ENCODE data around the gene WDR93.

Gene WDR93

GRCh38 chr15:89669309-89669865, 21.2 kb upstream of the WDR93 start:
- H3K56ac ChIP-seq (ENCODE audit: low read length): no peak overlapping the region
- H3K79me2 ChIP-seq (ENCODE audit: control insufficient read depth, insufficient read depth, low read length): no peaks in the 10 kb centered on the region
- no peak overlapping the region for H2AK5ac ChIP-seq (ENCODE audit: low read length)
- no peak overlapping the region for H4K8ac ChIP-seq (ENCODE audit: low read depth, low read length)
- no peak overlapping the region for H3K4me2 ChIP-seq (ENCODE audit: low read length)
- no peak for DNase-seq
- H3K9ac ChIP-seq (ENCODE audit: low read length): no peak overlapping the region
- H3K27ac ChIP-seq (ENCODE audit: low read depth, low read length): no peak overlapping the region
- no peak overlapping the region for H3K18ac ChIP-seq (ENCODE audit: low read length)
- H2BK15ac ChIP-seq (replicated peaks; ENCODE audit: low read depth): no peak overlapping the region
- WGBS (ENCODE audit: extremely low coverage, insufficient coverage, low lambda C conversion rate): no CpG with 5 or more reads among the region's 9 CpGs
- H3K36me3 ChIP-seq (ENCODE audit: control insufficient read depth, insufficient read depth, low read length): no peaks in the 10 kb centered on the region
- no peak overlapping the region for H2BK5ac ChIP-seq (ENCODE audit: low read length)
- no peak overlapping the region for H3K4me3 ChIP-seq (ENCODE audit: low read length)
- H4K5ac ChIP-seq (ENCODE audit: low read length): no peak overlapping the region
- H3K79me1 ChIP-seq (ENCODE audit: low read length): no peaks in the 10 kb centered on the region
- no peak overlapping the region for H3K23ac ChIP-seq (ENCODE audit: low read length)
- H2BK120ac ChIP-seq (ENCODE audit: low read depth, low read length): no peak overlapping the region
- H3K27me3 ChIP-seq (ENCODE audit: insufficient read depth, low read length, poor library complexity): peaks cover 2% of the 10 kb centered on the region
- H3K4ac ChIP-seq (ENCODE audit: low read depth, low read length): no peak overlapping the region
- H3K4me1 ChIP-seq (ENCODE audit: control insufficient read depth, low read depth, low read length): peaks cover 3% of the 10 kb centered on the region

GRCh38 chr15:89669941-89670340, 20.7 kb upstream of the WDR93 start:
- H2BK5ac ChIP-seq (ENCODE audit: low read length): no peak overlapping the region
- H4K5ac ChIP-seq (ENCODE audit: low read length): no peak overlapping the region
- no peak overlapping the region for H3K9ac ChIP-seq (ENCODE audit: low read length)
- no peak for DNase-seq
- H4K8ac ChIP-seq (ENCODE audit: low read depth, low read length): no peak overlapping the region
- no peak overlapping the region for H3K56ac ChIP-seq (ENCODE audit: low read length)
- H2BK15ac ChIP-seq (replicated peaks; ENCODE audit: low read depth): no peak overlapping the region
- H3K79me1 ChIP-seq (ENCODE audit: low read length): no peaks in the 10 kb centered on the region
- H3K4ac ChIP-seq (ENCODE audit: low read depth, low read length): no peak overlapping the region
- no peak overlapping the region for H3K23ac ChIP-seq (ENCODE audit: low read length)
- H3K4me2 ChIP-seq (ENCODE audit: low read length): no peak overlapping the region
- H2BK120ac ChIP-seq (ENCODE audit: low read depth, low read length): no peak overlapping the region
- no CpG with 5 or more reads among the region's 15 CpGs for WGBS (ENCODE audit: extremely low coverage, insufficient coverage, low lambda C conversion rate)
- H3K79me2 ChIP-seq (ENCODE audit: control insufficient read depth, insufficient read depth, low read length): no peaks in the 10 kb centered on the region
- H3K27ac ChIP-seq (ENCODE audit: low read depth, low read length): no peak overlapping the region
- H3K4me1 ChIP-seq (ENCODE audit: control insufficient read depth, low read depth, low read length): peaks cover 3% of the 10 kb centered on the region
- H3K18ac ChIP-seq (ENCODE audit: low read length): no peak overlapping the region
- no peak overlapping the region for H3K4me3 ChIP-seq (ENCODE audit: low read length)
- H3K27me3 ChIP-seq (ENCODE audit: insufficient read depth, low read length, poor library complexity): peaks cover under 1% of the 10 kb centered on the region
- H3K36me3 ChIP-seq (ENCODE audit: control insufficient read depth, insufficient read depth, low read length): no peaks in the 10 kb centered on the region
- H2AK5ac ChIP-seq (ENCODE audit: low read length): no peak overlapping the region

GRCh38 chr15:89670971-89671560, 19.5 kb upstream of the WDR93 start:
- H3K9ac ChIP-seq (ENCODE audit: low read length): no peak overlapping the region
- no peaks in the 10 kb centered on the region for H3K36me3 ChIP-seq (ENCODE audit: control insufficient read depth, insufficient read depth, low read length)
- no peak overlapping the region for H3K56ac ChIP-seq (ENCODE audit: low read length)
- no peak overlapping the region for H2BK120ac ChIP-seq (ENCODE audit: low read depth, low read length)
- no peak overlapping the region for H3K23ac ChIP-seq (ENCODE audit: low read length)
- H3K4me1 ChIP-seq (ENCODE audit: control insufficient read depth, low read depth, low read length): peaks cover 1% of the 10 kb centered on the region
- no peak overlapping the region for H3K4me2 ChIP-seq (ENCODE audit: low read length)
- no peak overlapping the region for H2BK5ac ChIP-seq (ENCODE audit: low read length)
- no peaks in the 10 kb centered on the region for H3K27me3 ChIP-seq (ENCODE audit: insufficient read depth, low read length, poor library complexity)
- no peak overlapping the region for H4K8ac ChIP-seq (ENCODE audit: low read depth, low read length)
- no peak for DNase-seq
- WGBS (ENCODE audit: extremely low coverage, insufficient coverage, low lambda C conversion rate): no CpG with 5 or more reads among the region's 12 CpGs
- H3K27ac ChIP-seq (ENCODE audit: low read depth, low read length): no peak overlapping the region
- no peak overlapping the region for H4K5ac ChIP-seq (ENCODE audit: low read length)
- no peak overlapping the region for H3K4me3 ChIP-seq (ENCODE audit: low read length)
- H2BK15ac ChIP-seq (replicated peaks; ENCODE audit: low read depth): no peak overlapping the region
- H3K79me1 ChIP-seq (ENCODE audit: low read length): no peaks in the 10 kb centered on the region
- H3K79me2 ChIP-seq (ENCODE audit: control insufficient read depth, insufficient read depth, low read length): no peaks in the 10 kb centered on the region
- H2AK5ac ChIP-seq (ENCODE audit: low read length): no peak overlapping the region
- no peak overlapping the region for H3K4ac ChIP-seq (ENCODE audit: low read depth, low read length)
- H3K18ac ChIP-seq (ENCODE audit: low read length): no peak overlapping the region

GRCh38 chr15:89671687-89672086, 18.9 kb upstream of the WDR93 start:
- H3K79me2 ChIP-seq (ENCODE audit: control insufficient read depth, insufficient read depth, low read length): no peaks in the 10 kb centered on the region
- H3K56ac ChIP-seq (ENCODE audit: low read length): no peak overlapping the region
- H3K36me3 ChIP-seq (ENCODE audit: control insufficient read depth, insufficient read depth, low read length): no peaks in the 10 kb centered on the region
- no peak overlapping the region for H2BK120ac ChIP-seq (ENCODE audit: low read depth, low read length)
- H2BK5ac ChIP-seq (ENCODE audit: low read length): no peak overlapping the region
- DNase-seq: no peak
- H3K18ac ChIP-seq (ENCODE audit: low read length): no peak overlapping the region
- H3K27ac ChIP-seq (ENCODE audit: low read depth, low read length): no peak overlapping the region
- H3K9ac ChIP-seq (ENCODE audit: low read length): no peak overlapping the region
- H3K4me3 ChIP-seq (ENCODE audit: low read length): no peak overlapping the region
- H2AK5ac ChIP-seq (ENCODE audit: low read length): no peak overlapping the region
- H3K79me1 ChIP-seq (ENCODE audit: low read length): no peaks in the 10 kb centered on the region
- H4K5ac ChIP-seq (ENCODE audit: low read length): no peak overlapping the region
- H4K8ac ChIP-seq (ENCODE audit: low read depth, low read length): no peak overlapping the region
- H3K27me3 ChIP-seq (ENCODE audit: insufficient read depth, low read length, poor library complexity): no peaks in the 10 kb centered on the region
- H3K4ac ChIP-seq (ENCODE audit: low read depth, low read length): no peak overlapping the region
- no peak overlapping the region for H3K23ac ChIP-seq (ENCODE audit: low read length)
- H2BK15ac ChIP-seq (replicated peaks; ENCODE audit: low read depth): no peak overlapping the region
- no peaks in the 10 kb centered on the region for H3K4me1 ChIP-seq (ENCODE audit: control insufficient read depth, low read depth, low read length)
- WGBS (ENCODE audit: extremely low coverage, insufficient coverage, low lambda C conversion rate): no CpG with 5 or more reads among the region's 4 CpGs
- H3K4me2 ChIP-seq (ENCODE audit: low read length): no peak overlapping the region

- Histone ChIP-seq H3K79me2 (ENCODE audit: control insufficient read depth, insufficient read depth, low read length) (no peaks in the 10 kb centered on the region), H3K56ac (ENCODE audit: low read length) (no peak overlapping the region), H4K5ac (ENCODE audit: low read length) (no peak overlapping the region), H3K4me3 (ENCODE audit: low read length) (no peak overlapping the region), H3K79me1 (ENCODE audit: low read length) (no peaks in the 10 kb centered on the region), H3K27ac (ENCODE audit: low read depth, low read length) (no peak overlapping the region), H3K9ac (ENCODE audit: low read length) (no peak overlapping the region), H3K4me1 (ENCODE audit: control insufficient read depth, low read depth, low read length) (no peaks in the 10 kb centered on the region), H2AK5ac (ENCODE audit: low read length) (no peak overlapping the region), H2BK15ac (replicated peaks; ENCODE audit: low read depth) (no peak overlapping the region), H2BK5ac (ENCODE audit: low read length) (no peak overlapping the region), H2BK120ac (ENCODE audit: low read depth, low read length) (no peak overlapping the region), H3K27me3 (ENCODE audit: insufficient read depth, low read length, poor library complexity) (no peaks in the 10 kb centered on the region), H3K23ac (ENCODE audit: low read length) (no peak overlapping the region), H3K18ac (ENCODE audit: low read length) (no peak overlapping the region), H3K36me3 (ENCODE audit: control insufficient read depth, insufficient read depth, low read length) (no peaks in the 10 kb centered on the region), H4K8ac (ENCODE audit: low read depth, low read length) (no peak overlapping the region), H3K4me2 (ENCODE audit: low read length) (no peak overlapping the region), H3K4ac (ENCODE audit: low read depth, low read length) (no peak overlapping the region)
- WGBS (ENCODE audit: extremely low coverage, insufficient coverage, low lambda C conversion rate): no CpG with 5 or more reads among the region's 12 CpGs
- no peak for DNase-seq
These were observed 18.1 kb upstream of the WDR93 start for GRCh38 chr15:89672221-89673164.
